Liver (tissue), 3 donors: ENCODE results near the gene CCDC40.

ENCODE experiments used
- EGR1 ChIP-seq, 2 donors: IDR thresholded peaks; 2 replicates each; pipeline ENCODE4 v1.6.1; 2016 to 2018; ENCODE audit warnings: antibody characterized with exemption in 2 of 2, low read depth in 2 of 2
- GABPA ChIP-seq, 2 donors: IDR thresholded peaks in 1 of 2; conservative IDR thresholded peaks in 1 of 2; 2 replicates each; pipeline ENCODE4 v1.6.1; 2016; ENCODE audit warnings: antibody characterized with exemption in 2 of 2, mild to moderate bottlenecking in 1 of 2, moderate library complexity in 1 of 2
- HNF4G ChIP-seq: IDR thresholded peaks from 2 replicates; pipeline ENCODE4 v1.6.1; 2016; ENCODE audit warnings: antibody characterized with exemption
- JUND ChIP-seq, 2 donors: IDR thresholded peaks; 2 replicates each; pipeline ENCODE4 v1.6.1; 2016; ENCODE audit warnings: antibody characterized with exemption in 2 of 2
- RAD21 ChIP-seq, 2 donors: IDR thresholded peaks; 2 replicates each; pipeline ENCODE4 v1.6.1; 2016; ENCODE audit warnings: antibody characterized with exemption in 2 of 2, mild to moderate bottlenecking in 2 of 2
- TAF1 ChIP-seq: conservative IDR thresholded peaks from 2 replicates; pipeline ENCODE4 v1.6.1; 2016; ENCODE audit warnings: antibody characterized with exemption, mild to moderate bottlenecking
- YY1 ChIP-seq: IDR thresholded peaks from 2 replicates; pipeline ENCODE4 v1.6.1; 2016; ENCODE audit warnings: antibody characterized with exemption, mild to moderate bottlenecking
- TF ChIP-seq, protein P1 (sequence below): fragments of 150-350 bp; IDR thresholded peaks from 2 replicates; pipeline ENCODE4 v1.5.1; 2017; ENCODE audit warnings: improper control_type of control experiment, low read depth, low read length; ENCODE audit not compliant: missing input control
- TF ChIP-seq, protein P2 (sequence below): IDR thresholded peaks from 2 replicates; pipeline ENCODE4 v1.6.1; 2016; ENCODE audit warnings: antibody characterized with exemption
- TF ChIP-seq, protein P3 (sequence below): IDR thresholded peaks from 2 replicates; pipeline ENCODE4 v1.6.1; 2016; ENCODE audit warnings: antibody characterized with exemption, mild to moderate bottlenecking
- TF ChIP-seq, protein P4 (sequence below): IDR thresholded peaks from 2 replicates; pipeline ENCODE4 v1.6.1; 2016; ENCODE audit warnings: antibody characterized with exemption
- donor health status: healthy.
- donor health status: healthy.

DNA sequence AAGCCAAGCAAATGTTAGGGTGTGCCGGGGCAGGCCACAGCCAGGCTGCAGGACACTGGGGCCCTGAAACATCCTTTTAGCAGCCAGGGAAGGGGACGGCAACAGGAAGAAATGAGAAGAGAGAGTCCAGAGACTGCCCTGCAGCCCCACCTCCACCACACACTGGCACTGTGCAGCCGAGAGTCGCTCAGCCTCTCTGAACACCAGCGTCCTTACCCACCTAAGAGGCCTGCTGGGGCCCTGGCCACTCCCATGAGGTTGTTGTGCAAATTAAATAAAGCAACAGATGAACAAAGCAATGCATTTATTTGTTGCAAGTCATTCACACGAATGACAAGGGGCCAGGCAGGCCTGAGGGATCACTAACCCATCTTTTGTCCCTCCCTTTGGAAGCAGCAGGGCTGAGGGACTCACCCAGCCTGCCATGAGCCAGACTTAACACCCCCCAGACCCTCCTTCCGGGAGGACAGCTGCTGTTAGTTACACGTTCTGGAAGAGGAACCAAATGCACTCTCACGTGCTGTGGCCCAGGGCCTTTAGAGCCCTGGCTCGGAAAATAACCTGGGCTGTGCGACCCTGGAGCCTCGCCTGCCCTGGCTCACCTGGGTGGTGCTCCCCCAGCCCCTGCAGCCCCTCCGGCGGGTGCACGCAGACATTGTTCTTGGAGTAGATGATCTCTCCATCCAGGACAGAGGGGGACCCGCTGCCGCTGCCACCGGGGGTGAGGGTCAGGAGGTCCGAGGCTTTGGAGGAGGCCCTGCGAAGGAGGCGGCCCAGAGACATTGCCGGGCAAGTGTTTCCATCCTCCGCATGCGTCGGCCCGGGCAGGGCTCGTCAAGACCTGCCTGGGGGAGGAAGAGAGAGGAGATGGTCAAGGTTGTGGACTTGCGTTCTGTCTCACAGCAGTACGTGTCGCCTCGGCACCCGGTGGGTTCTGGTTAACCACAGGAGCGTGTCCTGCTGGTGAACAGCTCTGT lies 23.4 kb upstream of the CCDC40 start:
- TF ChIP-seq, protein P1, sequence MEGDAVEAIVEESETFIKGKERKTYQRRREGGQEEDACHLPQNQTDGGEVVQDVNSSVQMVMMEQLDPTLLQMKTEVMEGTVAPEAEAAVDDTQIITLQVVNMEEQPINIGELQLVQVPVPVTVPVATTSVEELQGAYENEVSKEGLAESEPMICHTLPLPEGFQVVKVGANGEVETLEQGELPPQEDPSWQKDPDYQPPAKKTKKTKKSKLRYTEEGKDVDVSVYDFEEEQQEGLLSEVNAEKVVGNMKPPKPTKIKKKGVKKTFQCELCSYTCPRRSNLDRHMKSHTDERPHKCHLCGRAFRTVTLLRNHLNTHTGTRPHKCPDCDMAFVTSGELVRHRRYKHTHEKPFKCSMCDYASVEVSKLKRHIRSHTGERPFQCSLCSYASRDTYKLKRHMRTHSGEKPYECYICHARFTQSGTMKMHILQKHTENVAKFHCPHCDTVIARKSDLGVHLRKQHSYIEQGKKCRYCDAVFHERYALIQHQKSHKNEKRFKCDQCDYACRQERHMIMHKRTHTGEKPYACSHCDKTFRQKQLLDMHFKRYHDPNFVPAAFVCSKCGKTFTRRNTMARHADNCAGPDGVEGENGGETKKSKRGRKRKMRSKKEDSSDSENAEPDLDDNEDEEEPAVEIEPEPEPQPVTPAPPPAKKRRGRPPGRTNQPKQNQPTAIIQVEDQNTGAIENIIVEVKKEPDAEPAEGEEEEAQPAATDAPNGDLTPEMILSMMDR: no peak
- no peak for TF ChIP-seq YY1
- TF ChIP-seq, protein P2, sequence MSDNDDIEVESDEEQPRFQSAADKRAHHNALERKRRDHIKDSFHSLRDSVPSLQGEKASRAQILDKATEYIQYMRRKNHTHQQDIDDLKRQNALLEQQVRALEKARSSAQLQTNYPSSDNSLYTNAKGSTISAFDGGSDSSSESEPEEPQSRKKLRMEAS: no peak
- TF ChIP-seq, protein P3, sequence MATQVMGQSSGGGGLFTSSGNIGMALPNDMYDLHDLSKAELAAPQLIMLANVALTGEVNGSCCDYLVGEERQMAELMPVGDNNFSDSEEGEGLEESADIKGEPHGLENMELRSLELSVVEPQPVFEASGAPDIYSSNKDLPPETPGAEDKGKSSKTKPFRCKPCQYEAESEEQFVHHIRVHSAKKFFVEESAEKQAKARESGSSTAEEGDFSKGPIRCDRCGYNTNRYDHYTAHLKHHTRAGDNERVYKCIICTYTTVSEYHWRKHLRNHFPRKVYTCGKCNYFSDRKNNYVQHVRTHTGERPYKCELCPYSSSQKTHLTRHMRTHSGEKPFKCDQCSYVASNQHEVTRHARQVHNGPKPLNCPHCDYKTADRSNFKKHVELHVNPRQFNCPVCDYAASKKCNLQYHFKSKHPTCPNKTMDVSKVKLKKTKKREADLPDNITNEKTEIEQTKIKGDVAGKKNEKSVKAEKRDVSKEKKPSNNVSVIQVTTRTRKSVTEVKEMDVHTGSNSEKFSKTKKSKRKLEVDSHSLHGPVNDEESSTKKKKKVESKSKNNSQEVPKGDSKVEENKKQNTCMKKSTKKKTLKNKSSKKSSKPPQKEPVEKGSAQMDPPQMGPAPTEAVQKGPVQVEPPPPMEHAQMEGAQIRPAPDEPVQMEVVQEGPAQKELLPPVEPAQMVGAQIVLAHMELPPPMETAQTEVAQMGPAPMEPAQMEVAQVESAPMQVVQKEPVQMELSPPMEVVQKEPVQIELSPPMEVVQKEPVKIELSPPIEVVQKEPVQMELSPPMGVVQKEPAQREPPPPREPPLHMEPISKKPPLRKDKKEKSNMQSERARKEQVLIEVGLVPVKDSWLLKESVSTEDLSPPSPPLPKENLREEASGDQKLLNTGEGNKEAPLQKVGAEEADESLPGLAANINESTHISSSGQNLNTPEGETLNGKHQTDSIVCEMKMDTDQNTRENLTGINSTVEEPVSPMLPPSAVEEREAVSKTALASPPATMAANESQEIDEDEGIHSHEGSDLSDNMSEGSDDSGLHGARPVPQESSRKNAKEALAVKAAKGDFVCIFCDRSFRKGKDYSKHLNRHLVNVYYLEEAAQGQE: no peak
- TF ChIP-seq JUND (IDR thresholded peaks at IDR 0.05): no peak
- TF ChIP-seq RAD21 (IDR thresholded peaks at IDR 0.05): no peak
- TF ChIP-seq TAF1: no peak
- TF ChIP-seq, protein P4, sequence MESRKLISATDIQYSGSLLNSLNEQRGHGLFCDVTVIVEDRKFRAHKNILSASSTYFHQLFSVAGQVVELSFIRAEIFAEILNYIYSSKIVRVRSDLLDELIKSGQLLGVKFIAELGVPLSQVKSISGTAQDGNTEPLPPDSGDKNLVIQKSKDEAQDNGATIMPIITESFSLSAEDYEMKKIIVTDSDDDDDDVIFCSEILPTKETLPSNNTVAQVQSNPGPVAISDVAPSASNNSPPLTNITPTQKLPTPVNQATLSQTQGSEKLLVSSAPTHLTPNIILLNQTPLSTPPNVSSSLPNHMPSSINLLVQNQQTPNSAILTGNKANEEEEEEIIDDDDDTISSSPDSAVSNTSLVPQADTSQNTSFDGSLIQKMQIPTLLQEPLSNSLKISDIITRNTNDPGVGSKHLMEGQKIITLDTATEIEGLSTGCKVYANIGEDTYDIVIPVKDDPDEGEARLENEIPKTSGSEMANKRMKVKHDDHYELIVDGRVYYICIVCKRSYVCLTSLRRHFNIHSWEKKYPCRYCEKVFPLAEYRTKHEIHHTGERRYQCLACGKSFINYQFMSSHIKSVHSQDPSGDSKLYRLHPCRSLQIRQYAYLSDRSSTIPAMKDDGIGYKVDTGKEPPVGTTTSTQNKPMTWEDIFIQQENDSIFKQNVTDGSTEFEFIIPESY: no peak
- TF ChIP-seq GABPA (IDR thresholded peaks at IDR 0.05 in 1 of 2, conservative IDR thresholded peaks at IDR 0.05 in 1 of 2): no peak
- no peak for TF ChIP-seq EGR1 (IDR thresholded peaks at IDR 0.05; ENCODE audit: low read depth in 2 of 2)
- TF ChIP-seq HNF4G: no peak
